ENCODE data around the gene TEX35.

DNA sequence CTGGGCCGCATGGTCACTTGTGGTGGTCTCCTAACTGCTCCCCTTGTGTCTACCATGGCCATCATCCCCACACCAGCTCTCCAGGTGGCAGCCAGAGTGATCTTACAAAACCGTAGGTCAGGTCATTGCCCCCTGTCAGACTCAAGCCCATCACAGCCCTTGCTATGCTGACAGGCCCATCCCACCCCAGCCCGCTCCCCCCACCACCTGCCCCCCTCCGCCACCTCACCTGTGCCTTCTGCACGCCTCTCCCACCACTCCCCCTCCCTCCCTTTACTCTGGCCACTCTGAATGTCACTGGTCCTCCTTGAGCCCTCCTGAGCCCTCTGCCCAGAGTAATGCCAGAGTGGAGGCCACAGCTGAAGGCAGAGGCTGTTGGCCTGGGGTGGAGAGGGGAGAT is 28.5 kb downstream of the TEX35 start:
- TF ChIP-seq POLR2A (IDR thresholded peaks at IDR 0.05), result no peak
- TF ChIP-seq, protein P1, sequence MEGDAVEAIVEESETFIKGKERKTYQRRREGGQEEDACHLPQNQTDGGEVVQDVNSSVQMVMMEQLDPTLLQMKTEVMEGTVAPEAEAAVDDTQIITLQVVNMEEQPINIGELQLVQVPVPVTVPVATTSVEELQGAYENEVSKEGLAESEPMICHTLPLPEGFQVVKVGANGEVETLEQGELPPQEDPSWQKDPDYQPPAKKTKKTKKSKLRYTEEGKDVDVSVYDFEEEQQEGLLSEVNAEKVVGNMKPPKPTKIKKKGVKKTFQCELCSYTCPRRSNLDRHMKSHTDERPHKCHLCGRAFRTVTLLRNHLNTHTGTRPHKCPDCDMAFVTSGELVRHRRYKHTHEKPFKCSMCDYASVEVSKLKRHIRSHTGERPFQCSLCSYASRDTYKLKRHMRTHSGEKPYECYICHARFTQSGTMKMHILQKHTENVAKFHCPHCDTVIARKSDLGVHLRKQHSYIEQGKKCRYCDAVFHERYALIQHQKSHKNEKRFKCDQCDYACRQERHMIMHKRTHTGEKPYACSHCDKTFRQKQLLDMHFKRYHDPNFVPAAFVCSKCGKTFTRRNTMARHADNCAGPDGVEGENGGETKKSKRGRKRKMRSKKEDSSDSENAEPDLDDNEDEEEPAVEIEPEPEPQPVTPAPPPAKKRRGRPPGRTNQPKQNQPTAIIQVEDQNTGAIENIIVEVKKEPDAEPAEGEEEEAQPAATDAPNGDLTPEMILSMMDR (IDR thresholded peaks at IDR 0.05), result no peak
